NCI-H1436 treated with DMSO at 0.1 percent for 48 hours (cell line): ENCODE data around the gene KRT76.
"Not testable (repeated sequence)": the region's sequence is repeated elsewhere in the genome, so short reads cannot be mapped to it uniquely, and the experiment has no call there.

Experiments used
- DNase-seq: peaks from one replicate; lab custom pipeline; 2025; lab: John Stamatoyannopoulos, UW

KRT76 gene

GRCh38 chr12:52759218-52759617, 17.9 kb downstream of the KRT76 start:
- no peak for DNase-seq

- no peak for DNase-seq
These were observed 19.5 kb downstream of the KRT76 start for GRCh38 chr12:52757449-52758176.

DNA sequence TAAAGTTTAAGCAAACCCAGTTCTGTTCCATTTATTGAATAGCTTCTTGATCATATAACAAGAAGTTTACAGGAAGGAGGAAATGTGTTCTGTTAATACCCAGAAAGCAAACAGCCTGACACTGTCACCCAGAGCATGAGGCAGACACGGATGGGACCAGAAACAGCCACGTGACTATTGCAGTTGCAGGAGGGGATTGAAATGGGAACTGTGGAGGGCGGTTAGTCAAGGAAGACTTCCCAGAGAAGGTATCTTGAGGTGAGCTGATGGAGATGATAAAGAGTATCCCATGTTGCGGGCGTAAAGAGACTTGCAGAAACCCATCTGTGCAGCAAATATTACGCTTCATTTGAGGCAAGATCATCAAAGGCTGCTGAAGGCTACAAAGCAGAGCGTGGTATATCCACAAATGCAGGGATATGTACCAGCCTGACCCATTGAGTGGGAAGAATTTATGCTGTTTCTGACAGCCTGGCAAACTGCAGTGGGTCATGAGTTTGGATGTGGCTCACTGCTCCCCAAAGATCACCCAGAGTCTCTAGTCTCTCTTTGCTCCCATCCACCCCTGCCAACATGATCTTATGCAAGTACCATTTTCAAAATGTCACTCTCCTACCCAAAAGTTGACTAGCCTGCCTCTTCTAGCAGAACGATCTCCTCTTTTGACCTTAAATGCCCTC, 20.7 kb downstream of the KRT76 start:
- no peak for DNase-seq

DNA sequence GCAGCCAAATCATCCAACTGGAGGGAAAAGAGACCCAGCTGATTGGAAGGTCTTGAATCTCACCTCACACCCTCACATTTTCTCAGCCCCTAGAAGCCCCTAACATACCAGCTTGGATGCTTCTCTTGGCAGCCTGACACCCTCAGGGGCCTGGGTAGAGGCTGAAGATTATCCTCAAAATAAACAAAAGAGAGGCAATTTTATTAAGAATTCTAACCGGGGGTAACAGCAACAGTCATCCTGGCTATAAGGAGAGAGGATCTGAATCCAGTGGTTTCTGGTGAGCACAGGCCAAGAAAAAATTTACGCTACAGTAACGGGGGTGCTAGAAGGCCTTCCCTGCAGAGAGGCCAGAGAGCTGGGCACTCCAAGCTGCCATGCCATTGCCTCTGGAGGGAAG, 21.6 kb downstream of the KRT76 start:
- no peak for DNase-seq

DNA sequence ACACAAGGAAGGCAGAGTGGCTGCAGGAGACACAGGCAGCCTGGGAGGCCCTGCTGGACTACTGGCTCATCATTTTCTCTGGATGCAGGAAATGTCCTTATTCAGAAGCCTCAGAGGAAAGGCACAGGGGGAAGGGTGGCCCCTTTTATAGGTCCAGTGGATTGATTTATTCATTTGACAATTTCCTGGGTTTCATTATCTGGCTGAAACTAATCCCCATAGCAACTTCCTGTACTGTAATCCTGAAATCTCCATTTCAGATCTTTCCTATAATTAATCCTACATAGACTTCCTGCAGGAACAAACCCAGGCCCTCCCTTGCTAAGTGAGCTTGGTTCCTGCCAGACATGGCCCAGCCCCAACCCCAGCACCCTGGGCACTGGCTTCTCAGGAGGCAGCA, 23.0 kb downstream of the KRT76 start:
- DNase-seq: no peak

GRCh38 chr12:52753283-52753682, 23.9 kb downstream of the KRT76 start:
- DNase-seq: no peak

GRCh38 chr12:52752516-52752915, 24.6 kb downstream of the KRT76 start:
- no peak for DNase-seq

DNA sequence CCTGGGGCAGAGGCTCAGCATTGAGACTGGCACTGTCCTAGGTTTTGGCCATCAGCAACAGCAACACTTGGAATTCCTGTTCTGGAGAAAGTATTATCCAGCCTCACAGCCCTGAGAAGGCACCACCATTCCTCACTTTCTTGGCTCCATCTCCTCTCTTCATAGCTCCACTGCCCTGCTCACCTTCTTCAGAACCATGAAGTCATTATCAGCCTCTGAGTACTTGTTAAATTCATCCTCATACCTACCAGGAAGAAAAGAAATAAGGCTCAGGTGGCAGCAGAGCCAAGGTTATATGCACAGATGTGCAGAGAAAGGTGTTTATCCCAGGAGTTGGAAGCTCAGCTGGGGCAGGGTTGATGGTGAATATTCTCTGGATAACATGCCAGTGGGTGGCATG, 25.4 kb downstream of the KRT76 start:
- DNase-seq: no peak

- not testable (repeated sequence) for DNase-seq
These were observed 26.6 kb downstream of the KRT76 start for GRCh38 chr12:52750532-52750931.

- no peak for DNase-seq
These were observed 27.3 kb downstream of the KRT76 start for GRCh38 chr12:52749827-52750226.

DNA sequence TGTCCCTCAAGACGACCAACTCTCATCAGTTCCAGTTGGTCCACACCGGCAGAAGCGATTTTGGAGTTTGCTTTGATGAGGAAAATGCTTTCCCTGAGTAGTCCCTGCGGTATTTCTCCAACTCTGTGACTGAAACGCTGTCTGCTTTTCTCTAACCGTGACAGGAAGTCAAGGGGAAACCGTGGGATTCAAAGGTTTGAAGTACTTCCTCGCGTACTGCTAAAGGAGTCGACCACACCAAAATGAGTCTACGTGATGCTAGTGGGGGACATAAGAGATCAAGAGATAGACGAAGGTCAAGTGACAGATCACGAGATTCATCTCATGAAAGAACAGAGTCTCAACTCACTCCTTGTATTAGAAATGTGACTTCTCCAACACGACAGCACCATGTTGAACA, 28.6 kb downstream of the KRT76 start:
- DNase-seq: no peak

DNA sequence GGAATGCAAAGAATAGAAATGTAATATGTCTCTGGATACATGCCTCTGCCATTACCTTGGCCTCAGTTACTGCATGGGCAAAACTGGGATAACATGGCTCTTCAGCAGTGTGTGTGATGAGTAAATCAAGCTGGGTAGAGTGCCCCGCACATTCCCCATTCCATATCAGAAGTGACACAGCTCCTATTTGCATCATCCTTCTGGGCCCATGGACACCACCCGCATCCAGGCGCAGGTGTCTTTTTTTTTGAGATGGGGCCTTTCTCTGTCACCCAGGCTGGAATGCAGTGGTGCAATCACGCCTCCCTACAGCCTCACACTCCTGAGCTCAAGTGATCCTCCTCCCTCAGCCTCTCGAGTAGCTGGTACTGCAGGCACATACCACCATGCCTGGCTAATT, 31.6 kb downstream of the KRT76 start:
- no peak for DNase-seq

DNA sequence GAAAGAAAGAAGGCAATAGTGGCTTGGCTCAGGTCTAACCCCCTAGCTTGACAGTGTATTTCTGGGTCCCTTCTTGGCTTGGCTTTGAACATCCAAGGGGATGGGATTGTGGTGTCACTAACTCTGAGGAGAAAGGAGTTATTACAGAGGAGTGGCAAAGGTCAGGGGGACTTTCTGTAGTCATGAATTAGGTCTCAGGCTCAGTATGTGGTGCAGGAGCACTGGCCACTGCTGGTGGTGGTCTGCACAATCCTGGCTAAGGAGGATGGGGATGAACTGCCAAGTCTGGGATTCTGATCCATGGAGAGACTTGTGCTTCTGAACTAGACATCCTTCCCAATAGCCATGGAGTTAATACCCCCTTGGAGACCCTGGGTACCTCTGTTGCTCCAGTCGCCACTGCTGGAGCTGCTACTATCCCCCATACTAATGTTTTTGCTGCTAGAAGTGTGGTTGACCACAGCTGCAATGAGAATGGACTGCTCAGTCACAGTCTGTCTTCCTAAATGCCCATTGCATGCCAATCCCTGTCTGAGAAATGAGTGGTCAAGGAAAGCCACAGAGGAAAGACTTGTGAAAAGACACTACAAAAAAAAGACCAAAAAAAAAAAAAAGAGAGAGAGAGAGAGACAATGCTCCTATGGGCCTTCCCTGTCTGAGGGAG, 32.5 kb downstream of the KRT76 start:
- DNase-seq: no peak

DNA sequence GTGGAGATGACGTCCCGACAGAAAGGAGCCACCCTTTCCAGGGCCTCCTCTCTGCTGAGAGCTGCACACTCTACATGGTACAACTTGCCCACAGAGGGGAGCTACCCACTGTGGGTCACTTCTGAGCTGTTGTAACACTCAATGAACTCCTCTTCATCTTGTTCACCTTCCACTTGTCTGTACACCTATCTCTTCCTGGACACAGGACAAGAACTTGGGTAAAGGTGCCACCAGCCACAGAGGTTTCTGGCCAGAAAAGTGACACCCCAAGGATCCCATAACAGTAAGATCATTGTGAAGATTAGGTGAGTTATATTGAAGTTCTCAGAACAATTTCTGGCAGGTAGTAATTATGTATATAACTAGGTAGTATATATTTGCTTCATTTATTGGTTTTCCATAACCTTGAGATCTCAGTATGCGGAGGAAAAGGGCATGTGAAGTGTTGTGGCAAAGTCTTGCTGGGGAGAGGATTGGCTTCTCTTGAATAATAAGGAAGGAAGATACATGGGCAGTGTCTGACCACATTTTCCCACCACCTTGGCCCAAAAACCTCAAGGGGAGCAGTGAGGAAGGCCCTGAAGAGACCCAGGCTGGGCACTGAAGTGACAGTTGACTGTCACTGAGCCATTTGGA, 34.2 kb downstream of the KRT76 start:
- DNase-seq: no peak

DNA sequence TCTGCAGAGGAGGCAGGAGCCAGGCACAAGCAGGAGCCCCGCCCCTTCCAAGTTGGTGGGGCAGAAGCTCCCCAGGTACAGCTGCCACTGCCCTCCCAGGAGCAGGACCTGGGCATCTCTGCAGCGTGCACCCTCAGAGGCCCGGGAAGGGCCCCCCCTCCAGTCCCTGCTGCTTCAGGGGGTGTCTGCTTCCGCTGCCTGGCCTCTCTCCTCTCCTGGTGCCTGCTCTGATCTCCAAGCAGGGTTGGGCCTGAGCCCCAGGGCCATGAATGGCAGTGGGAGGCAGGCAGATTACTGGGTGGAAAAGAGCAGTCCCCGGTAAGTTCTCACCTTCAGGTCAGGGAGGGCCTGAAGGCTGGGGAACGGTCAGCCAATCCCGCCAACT, 35.0 kb downstream of the KRT76 start:
- DNase-seq: no peak

DNA sequence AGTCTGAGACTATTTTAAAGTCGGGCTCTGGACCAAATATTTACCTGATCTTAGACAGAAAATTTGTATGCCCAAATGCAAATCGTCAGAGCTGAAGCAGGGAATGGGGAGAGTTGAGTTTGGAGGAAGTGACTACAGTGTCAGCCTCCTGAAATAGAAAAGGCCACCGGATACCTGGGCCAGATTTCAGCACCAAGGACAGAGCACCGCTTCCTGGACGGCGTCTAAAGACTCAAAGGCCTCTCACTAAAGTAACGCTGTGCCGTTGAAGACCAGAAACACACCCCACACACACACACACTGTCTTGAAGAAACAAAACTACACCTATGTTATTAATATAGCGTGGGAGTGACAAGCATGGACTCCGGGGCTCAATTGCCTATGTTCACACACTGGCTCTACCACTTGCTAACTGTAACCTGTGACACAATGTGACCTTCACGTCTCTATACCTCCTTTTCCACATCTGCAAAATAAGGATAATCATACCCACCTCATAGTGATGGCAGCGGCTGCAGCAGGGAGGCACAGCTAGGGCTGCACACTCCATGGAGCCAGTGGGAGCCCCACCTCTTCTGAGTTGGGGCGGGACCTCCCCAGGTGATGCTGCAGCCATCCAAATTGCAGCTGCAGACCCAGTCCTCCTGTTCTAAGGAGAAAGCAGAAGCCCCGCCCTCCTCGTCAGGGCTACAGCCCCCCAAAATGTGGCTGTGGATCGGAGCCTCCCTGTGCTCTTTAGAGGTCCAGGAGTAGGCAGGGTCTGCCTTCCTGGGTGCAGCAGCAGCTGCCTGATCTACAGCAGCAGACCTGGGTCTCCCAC, 35.6 kb downstream of the KRT76 start:
- no peak for DNase-seq

DNA sequence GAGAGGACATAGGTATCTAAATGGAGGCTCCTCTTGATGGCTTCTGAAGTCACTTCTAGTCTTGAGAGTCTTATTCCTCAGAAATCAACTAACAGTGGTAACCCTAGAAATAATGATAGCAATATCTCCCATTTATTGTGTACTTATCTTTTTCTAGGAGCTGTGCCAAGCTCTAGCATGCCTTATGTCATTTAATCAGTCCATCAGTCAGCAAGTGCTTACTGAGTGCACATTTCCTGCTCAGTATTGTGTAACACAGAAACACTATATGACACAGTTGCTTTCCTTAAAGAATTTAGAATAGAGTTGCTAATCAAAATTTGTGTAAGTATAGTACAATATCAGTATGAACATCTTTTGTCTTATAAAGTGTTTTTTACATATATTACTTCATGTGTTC, 36.6 kb downstream of the KRT76 start:
- peak; percentile 54 for DNase-seq

- peak; percentile 22 for DNase-seq
These were observed 37.2 kb downstream of the KRT76 start for GRCh38 chr12:52739963-52740362.

DNA sequence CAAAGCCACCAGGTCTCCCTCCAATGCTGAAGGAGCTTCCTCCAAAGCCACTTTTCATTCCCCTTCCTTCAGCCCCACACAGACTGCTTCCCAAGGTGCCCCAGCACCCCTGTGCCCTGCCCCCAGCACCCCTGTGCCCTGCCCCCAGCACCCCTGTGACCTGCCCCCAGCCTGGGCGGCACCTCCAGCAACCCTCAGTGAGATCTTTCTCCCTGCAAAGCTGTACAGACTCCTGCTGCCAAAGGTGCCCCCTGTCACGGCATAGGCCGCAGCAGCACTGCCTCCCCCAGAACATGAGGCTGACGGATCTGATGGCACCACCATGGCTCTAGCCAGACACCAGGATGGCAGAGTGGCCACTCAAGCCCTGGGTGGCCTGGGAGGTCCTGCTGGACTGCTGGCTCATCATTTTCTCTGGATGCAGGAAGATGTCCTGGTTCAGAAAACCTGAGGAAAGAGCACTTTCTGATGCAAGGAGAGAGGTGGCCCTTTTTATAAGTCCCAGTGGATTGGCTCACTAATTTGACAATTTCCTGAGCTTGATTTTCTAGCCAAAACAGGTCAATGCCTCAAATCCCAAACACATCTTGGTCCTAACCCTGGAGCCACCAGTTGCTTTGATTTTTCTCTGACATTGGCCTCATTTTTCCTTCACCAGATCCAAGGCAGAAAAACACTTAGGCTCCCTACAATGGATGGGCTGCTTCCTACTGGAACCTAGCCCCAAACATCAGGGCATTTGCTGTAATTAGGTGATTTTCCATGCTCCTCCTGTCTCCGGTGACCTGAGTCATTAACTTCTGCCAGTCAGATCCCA, 41.1 kb downstream of the KRT76 start:
- no peak for DNase-seq

- no peak for DNase-seq
These were observed 42.0 kb downstream of the KRT76 start for GRCh38 chr12:52735106-52735505.

- DNase-seq: no peak
These were observed 46.4 kb downstream of the KRT76 start for GRCh38 chr12:52730793-52731192.
